Thymus (tissue), 11 donors: ENCODE measurements around the gene DOCK9. TPM values are rescaled to one million over a fixed set of nuclear protein-coding genes. Genes with fewer than 3 reads are reported as not detected.

ENCODE experiments used
- DNase-seq, 9 donors: peaks; one replicate each; pipeline ENCODE4 v3.0.0-alpha.2; 2013; ENCODE audit warnings: low spot score in 9 of 9, low read depth in 6 of 9, missing footprints in 1 of 9
- H3K27ac ChIP-seq, 2 donors: one replicate each; pipeline ENCODE4 v1.5.1; 2013; ENCODE audit warnings: control low read depth in 1 of 2, low read depth in 1 of 2, low read length in 1 of 2, mild to moderate bottlenecking in 1 of 2, moderate library complexity in 1 of 2
- H3K27me3 ChIP-seq, 2 donors: one replicate each; pipeline ENCODE4 v1.5.1; 2013; ENCODE audit warnings: low read length in 1 of 2; ENCODE audit not compliant: control insufficient read depth in 2 of 2, insufficient read depth in 1 of 2
- H3K36me3 ChIP-seq, 2 donors: one replicate each; pipeline ENCODE4 v1.5.1; 2013; ENCODE audit warnings: low read length in 1 of 2, mild to moderate bottlenecking in 1 of 2, moderate library complexity in 1 of 2; ENCODE audit not compliant: control insufficient read depth in 2 of 2, insufficient read depth in 2 of 2
- H3K4me1 ChIP-seq, 2 donors: one replicate each; pipeline ENCODE4 v1.5.1; 2013; ENCODE audit warnings: low read length in 2 of 2; ENCODE audit not compliant: control insufficient read depth in 2 of 2, insufficient read depth in 2 of 2
- H3K4me3 ChIP-seq, 2 donors: one replicate each; pipeline ENCODE4 v1.5.1; 2013; ENCODE audit warnings: low read length in 2 of 2, control low read depth in 1 of 2, mild to moderate bottlenecking in 1 of 2
- H3K9me3 ChIP-seq, 2 donors: one replicate each; pipeline ENCODE4 v1.5.1; 2013; ENCODE audit warnings: low read length in 1 of 2, mild to moderate bottlenecking in 1 of 2; ENCODE audit not compliant: control insufficient read depth in 2 of 2, insufficient read depth in 1 of 2
- WGBS: extraction: QIAGEN DNeasy Blood & Tissue Kit; methylation state at CpG from one replicate; pipeline ENCODE4 v1.1.7; 2013; 5-methylcytosine and 5-hydroxymethylcytosine counted together
- polyA plus RNA-seq: library from polyadenylated mRNA; stranded (reverse); fragments of 200-250 nt; gene quantifications from one replicate; pipeline ENCODE4 v1.2.3, GENCODE V29; 2013
- total RNA-seq: library from RNA; stranded (reverse); fragments of 120-200 nt; gene quantifications from one replicate; pipeline ENCODE4 v1.2.4, GENCODE V29; 2013
- donor health status: healthy.

Gene DOCK9
- total and polyA plus RNA-seq, 2 donors: 34.0 to 37.9 TPM

GRCh38 chr13:98772794-98773452 is 204.9 kb downstream of the DOCK9 start:
- Histone ChIP-seq H3K36me3 (no peaks in the 10 kb centered on the region), H3K9me3 (no peaks in the 10 kb centered on the region), H3K27me3 (no peaks in the 10 kb centered on the region), H3K4me3 (no peak overlapping the region), H3K27ac (no peak overlapping the region), H3K4me1 (no peaks in the 10 kb centered on the region)
- DNase-seq: no peak
- 86% methylated on average over 12 of the region's 12 CpGs for WGBS

- Histone ChIP-seq H3K4me3 (no peak overlapping the region), H3K4me1 (no peaks in the 10 kb centered on the region), H3K9me3 (no peaks in the 10 kb centered on the region), H3K27ac (no peak overlapping the region), H3K27me3 (no peaks in the 10 kb centered on the region), H3K36me3 (no peaks in the 10 kb centered on the region)
- WGBS: 95% methylated on average over 16 of the region's 16 CpGs
- DNase-seq: no peak
Measured at GRCh38 chr13:98771838-98772611, 205.8 kb downstream of the DOCK9 start.

GRCh38 chr13:98769736-98770135 is 208.1 kb downstream of the DOCK9 start:
- Histone ChIP-seq H3K4me3 (no peak overlapping the region), H3K9me3 (no peaks in the 10 kb centered on the region), H3K4me1 (no peaks in the 10 kb centered on the region), H3K27ac (no peak overlapping the region), H3K27me3 (no peaks in the 10 kb centered on the region), H3K36me3 (no peaks in the 10 kb centered on the region)
- no peak for DNase-seq
- 88% methylated on average over 7 of the region's 7 CpGs for WGBS

GRCh38 chr13:98768522-98768921 is 209.3 kb downstream of the DOCK9 start:
- Histone ChIP-seq H3K27ac (no peak overlapping the region), H3K27me3 (no peaks in the 10 kb centered on the region), H3K4me3 (no peak overlapping the region), H3K4me1 (no peaks in the 10 kb centered on the region), H3K9me3 (no peaks in the 10 kb centered on the region), H3K36me3 (no peaks in the 10 kb centered on the region)
- DNase-seq: no peak
- WGBS: 86% methylated on average over 4 of the region's 4 CpGs

GRCh38 chr13:98766697-98767096 is 211.2 kb downstream of the DOCK9 start:
- 79% methylated on average over 11 of the region's 11 CpGs for WGBS
- DNase-seq: no peak
- Histone ChIP-seq H3K27ac (no peak overlapping the region), H3K27me3 (no peaks in the 10 kb centered on the region), H3K9me3 (no peaks in the 10 kb centered on the region), H3K4me1 (no peaks in the 10 kb centered on the region), H3K4me3 (no peak overlapping the region), H3K36me3 (no peaks in the 10 kb centered on the region)

- Histone ChIP-seq H3K36me3 (no peaks in the 10 kb centered on the region), H3K27ac (no peak overlapping the region), H3K27me3 (no peaks in the 10 kb centered on the region), H3K4me1 (no peaks in the 10 kb centered on the region), H3K9me3 (peaks cover 0 to under 1% of the 10 kb centered on the region in 2 donors), H3K4me3 (no peak overlapping the region)
- DNase-seq: no peak
- 95% methylated on average over 8 of the region's 8 CpGs for WGBS
Measured at GRCh38 chr13:98765996-98766519, 211.8 kb downstream of the DOCK9 start.

- DNase-seq: no peak
- H3K36me3 ChIP-seq: no peaks in the 10 kb centered on the region
- WGBS: 93% methylated on average over 15 of the region's 15 CpGs
- H3K4me1 ChIP-seq: no peaks in the 10 kb centered on the region
- no peak overlapping the region for H3K27ac ChIP-seq
- peaks cover 0 to 6% of the 10 kb centered on the region in 2 donors for H3K9me3 ChIP-seq
- H3K27me3 ChIP-seq: peaks cover 0 to 2% of the 10 kb centered on the region in 2 donors
- no peak overlapping the region for H3K4me3 ChIP-seq
Measured at GRCh38 chr13:98761986-98762616, 215.8 kb downstream of the DOCK9 start.

GRCh38 chr13:98761126-98761985 is 216.5 kb downstream of the DOCK9 start:
- no peak overlapping the region for H3K4me3 ChIP-seq

More at GRCh38 chr13:98761126-98761985, 216.5 kb downstream of the DOCK9 start:
- no peaks in the 10 kb centered on the region for H3K36me3 ChIP-seq
- peaks cover 0 to 6% of the 10 kb centered on the region in 2 donors for H3K9me3 ChIP-seq
- peaks cover 0 to 2% of the 10 kb centered on the region in 2 donors for H3K27me3 ChIP-seq
- DNase-seq: peak in 1 of 9 donors; percentile 15
- H3K4me1 ChIP-seq: no peaks in the 10 kb centered on the region
- WGBS: 85% methylated on average over 15 of the region's 15 CpGs
- no peak overlapping the region for H3K27ac ChIP-seq
